Glomerular visceral epithelial cell (primary cell): Measurements from ENCODE around the gene TAGLN2.

Experiments
- DNase-seq: peaks from one replicate; pipeline ENCODE4 v3.0.0-alpha.2; 2016; ENCODE audit errors: extremely low spot score

The TAGLN2 gene

DNA sequence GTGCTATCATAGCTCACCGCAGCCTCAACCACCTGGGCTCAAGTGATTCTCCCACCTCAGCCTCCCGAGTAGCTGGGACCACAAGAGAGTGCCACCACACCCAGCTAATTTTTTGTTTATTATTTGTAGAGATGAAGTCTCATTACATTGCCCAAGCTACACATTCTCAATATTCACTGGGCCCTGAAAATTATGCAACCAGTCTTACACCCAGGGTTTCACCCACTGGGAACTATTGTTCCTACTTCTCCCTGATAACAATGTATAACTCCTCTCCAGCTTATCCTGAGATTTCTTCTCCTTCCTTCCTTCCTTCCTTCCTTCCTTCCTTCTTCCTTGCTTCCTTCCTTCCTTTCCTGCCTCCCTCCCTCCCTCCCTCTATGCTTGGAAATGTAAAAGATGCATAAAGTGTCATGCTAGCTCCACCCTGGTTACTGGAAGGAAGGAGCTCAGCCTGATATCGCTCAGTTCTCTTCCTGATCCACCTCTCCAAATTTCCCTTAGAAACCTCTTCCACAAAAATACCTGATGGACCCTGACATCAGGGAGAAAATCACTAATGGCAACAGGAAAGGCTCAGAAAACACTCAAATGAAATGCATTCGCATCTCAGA lies 51.7 kb downstream of the TAGLN2 start:
- DNase-seq, result no peak

DNA sequence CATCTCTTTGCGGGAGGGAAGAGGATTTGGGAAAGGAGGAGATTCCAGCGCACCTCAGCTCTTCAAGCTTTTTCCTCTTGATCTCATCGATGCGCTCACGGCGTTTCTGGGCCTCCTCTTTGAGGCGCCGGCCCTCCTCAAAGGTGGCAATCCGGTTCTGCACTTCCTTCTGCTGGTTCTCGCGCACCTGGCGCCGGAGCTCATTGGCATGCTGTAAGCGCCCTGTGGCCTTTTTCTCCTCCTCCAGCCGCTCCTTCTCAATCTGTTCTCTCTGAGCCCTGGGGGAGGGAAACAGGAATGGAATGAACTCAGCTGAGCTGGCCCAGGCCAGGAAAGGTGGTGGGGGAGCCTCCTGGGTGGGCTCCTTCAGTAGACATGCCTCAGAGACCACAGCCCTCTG lies 52.4 kb downstream of the TAGLN2 start:
- no peak for DNase-seq

DNA sequence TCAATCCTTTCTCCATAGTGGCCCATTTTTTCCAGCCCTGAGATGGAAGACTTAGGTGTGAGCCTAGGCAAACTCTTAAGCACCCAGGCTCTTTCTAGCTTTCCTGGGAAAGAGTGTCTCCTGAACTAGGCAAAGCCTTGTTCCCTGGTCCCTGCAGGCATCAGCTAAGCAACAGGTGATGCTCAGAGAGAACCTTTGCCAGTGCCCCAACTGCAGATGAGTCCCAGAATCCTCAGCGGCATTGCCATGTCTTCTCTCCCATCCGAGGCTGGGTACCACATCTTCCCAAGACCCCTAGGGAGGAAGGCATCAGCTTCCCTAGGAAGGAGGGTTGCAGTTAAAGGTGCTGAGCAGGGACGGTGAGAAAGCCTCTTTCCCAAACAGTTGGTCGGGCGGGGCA lies 54.6 kb downstream of the TAGLN2 start:
- no peak for DNase-seq

- DNase-seq, result no peak
These were observed 55.7 kb downstream of the TAGLN2 start for GRCh38 chr1:159869607-159870006.

DNA sequence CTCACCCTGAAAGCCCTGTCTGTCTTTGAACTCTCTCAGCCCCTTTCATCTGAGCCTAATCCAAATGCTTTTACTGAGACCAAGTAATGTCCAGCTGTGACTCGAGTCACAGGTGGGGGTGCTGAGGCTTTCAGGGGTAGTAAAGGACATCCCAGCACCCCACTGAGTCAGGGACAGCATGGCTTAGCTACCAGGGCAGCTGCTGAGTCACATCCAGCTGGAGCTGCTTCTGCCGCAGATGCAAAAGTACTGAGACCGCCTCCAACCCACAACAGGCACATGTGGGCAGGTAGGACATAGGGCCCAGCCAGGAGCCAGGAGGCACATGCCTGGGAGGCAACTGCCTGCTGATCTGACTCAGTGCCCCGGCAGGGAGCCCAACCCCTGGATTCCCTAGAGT lies 56.1 kb downstream of the TAGLN2 start:
- DNase-seq, result peak; percentile 88

- no peak for DNase-seq
These were observed 56.5 kb downstream of the TAGLN2 start for GRCh38 chr1:159868766-159869165.
